SHP77 treated with DMSO at 0.1 percent for 48 hours (cell line): ENCODE measurements around the gene L1CAM.

Source experiments
- DNase-seq: peaks from one replicate; lab custom pipeline; 2025; lab: John Stamatoyannopoulos, UW

Gene L1CAM

GRCh38 chrX:153903991-153904957 is 18.3 kb upstream of the L1CAM start, which contains the start of gene AVPR2:
AVPR2 (plus strand) TSS chrX:153904673; CDS start chrX:153905146, 473 bp downstream.
- DNase-seq: no peak

GRCh38 chrX:153903238-153903980 is 17.4 kb upstream of the L1CAM start:
- DNase-seq: no peak

GRCh38 chrX:153902385-153902784 is 16.4 kb upstream of the L1CAM start:
- DNase-seq: no peak

DNA sequence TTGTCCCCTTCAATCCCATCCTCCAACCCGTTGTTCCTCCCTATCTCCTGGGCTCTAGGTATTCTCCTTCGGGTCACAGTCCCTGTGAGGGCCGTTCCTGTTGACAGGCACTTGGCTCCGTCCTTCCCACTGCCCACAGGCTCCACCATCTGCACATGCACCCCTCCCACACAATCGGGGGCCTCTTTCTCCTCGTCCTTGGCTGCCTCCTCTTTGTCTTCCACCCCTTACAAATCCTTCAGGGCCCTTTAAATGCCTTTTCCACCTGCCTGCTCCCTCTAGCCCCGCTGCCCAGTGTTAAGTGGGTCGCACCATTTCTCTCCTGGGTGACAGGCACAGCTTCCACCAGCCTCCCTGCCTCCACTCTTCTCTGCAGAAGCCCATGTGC is 15.8 kb upstream of the L1CAM start:
- DNase-seq: no peak

- no peak for DNase-seq
These were observed 15.1 kb upstream of the L1CAM start for GRCh38 chrX:153900831-153901752.

GRCh38 chrX:153897899-153898298 is 11.9 kb upstream of the L1CAM start:
- no peak for DNase-seq

GRCh38 chrX:153889123-153889522 is 3.1 kb upstream of the L1CAM start:
- no peak for DNase-seq

DNA sequence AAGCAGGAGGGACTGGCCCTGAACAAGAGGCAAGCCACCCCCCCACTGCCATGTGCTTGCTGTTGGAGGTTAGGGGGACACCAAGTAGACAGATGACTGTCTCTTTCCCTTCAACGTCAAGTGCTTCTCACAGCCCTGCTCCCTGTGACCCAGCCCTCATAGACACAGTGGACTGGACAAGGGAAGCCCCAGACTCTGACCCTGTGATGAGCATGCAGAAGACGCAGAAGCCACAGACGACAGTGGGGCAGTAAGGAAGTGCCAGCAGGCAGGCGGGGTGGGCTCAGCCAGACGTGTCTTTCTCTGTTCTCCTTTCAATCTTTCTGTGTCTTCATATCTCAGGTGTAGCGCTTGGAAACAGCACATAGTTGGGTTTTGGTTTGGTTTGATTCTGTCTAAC is 2.4 kb upstream of the L1CAM start:
- DNase-seq: no peak

DNA sequence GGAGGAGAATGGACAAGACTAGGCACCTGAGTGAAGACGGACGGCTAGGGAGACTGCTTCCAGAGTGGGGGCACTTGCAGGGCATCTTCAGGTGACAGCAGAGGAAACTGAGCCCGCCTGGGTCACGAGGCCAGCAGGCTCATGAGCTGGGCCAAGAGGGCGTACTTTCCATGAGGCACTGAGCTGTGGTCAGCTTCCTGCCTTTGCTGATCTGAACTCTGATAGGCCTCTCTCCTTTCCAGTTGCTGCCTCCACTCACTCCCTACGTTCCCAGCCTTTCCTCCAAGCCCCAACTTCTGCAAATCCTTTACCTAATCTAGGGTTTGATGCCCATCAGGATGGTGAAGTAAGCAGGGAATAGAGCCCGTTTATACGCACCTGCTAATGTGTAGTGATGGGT is 1.4 kb upstream of the L1CAM start:
- no peak for DNase-seq

DNA sequence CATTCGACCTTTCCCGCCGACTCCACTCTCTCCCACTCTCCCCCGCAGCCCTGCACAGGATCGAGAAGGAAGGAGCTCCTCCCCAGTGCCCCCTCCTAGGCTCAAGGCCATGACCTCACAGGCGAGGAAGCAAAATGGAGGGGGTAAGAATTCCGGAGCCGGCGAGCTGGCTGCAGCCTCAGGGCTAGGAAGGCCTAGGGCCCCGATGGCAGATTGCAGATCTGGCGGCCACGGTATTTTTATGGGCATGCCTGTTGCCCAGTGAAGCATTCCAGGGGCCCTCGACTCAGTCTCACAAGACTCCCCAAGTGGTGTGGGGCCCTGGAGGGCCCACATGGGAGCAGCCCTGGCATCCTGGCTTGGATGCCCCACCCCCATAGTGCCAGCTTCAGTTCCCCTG is 942 bp upstream of the L1CAM start:
- DNase-seq: no peak

DNA sequence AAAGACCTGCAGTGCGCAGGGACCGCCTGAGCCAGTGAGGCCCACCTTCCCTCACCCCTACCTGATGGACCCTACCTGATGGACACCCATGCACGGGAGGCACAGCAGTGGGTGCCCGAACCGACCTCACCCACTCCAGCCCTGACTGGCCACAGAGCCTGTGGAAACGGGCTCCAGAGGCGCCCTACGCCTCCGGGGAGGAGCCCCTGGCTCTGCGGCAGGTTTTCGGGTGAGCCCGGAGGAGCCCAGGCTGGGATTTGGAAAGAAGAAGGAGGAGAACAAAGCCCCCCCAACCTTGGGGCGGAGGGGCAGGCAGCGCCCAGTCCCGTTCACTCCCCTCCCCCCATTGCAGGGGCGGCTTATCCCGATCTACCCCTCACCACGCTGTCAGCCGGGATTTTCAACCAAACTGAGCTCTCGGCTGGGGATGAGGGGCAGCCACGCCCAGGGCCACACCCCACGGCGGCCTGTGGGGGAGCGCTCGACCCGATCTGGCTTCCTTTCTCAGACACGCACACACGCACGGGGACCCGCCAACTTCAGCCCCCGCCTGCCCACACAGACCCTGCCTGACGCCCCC is 675 bp downstream of the L1CAM start:
- DNase-seq: no peak

GRCh38 chrX:153884590-153884989 is 1.4 kb downstream of the L1CAM start:
- DNase-seq: no peak

DNA sequence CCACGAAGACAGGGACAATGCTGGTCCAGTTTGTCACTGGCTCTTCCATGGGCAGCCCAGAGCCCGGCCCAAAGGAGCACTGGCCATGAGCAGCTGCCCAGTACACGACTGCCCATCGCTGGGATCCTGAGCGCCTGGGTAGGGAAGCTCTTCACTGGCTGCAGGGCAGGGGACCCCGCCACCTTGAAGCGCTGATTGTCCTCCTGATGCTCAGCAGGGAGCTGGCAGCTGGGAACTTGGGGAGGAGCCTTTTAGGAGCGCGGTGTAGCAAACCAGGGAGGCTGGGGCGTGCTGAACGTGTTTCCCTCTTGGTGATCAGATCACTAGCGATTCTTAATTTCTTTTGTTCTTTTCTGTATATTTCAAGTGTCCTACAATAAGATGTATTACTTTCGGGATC is 1.8 kb downstream of the L1CAM start:
- DNase-seq: no peak

GRCh38 chrX:153883163-153883843 is 2.7 kb downstream of the L1CAM start:
- DNase-seq: no peak

DNA sequence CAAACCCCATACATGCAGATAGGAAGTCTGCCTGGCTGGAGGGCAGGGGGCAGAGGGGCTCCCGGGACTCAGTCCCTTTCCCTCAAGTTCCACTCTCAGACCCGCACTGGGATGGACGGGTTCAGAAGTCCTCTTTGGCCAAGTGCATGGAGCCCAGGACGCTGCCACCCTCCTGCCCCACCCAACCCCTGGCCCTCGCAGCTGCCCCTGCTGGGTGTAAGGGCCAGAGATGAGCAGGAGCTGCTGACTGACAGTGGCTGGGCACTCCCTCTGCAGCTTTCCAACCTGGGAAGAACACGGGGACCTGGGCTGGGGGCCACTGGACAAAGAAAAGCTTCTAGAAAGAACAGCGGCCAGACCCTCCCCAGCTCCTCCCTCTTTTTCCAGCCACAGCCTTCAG is 3.4 kb downstream of the L1CAM start:
- no peak for DNase-seq

DNA sequence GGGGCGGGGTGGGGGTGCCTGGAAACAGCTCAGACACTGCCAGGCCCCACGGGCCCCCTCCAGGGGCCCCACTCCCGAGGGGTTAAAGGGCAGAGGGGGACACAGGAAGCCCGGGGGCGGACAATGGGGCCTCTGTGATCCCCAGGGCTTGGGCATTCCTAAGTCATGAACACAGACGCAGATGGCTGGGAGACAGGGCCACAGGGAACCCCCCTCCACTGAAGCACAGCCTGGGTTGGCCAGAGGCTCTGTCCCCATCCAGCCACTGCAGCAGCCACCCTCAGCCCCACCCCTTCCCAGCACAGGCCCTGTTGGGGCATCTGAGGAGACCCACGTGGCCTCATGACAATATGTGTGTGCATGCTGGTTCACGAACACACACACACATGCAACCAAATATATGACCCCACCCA is 3.9 kb downstream of the L1CAM start:
- DNase-seq: no peak

GRCh38 chrX:153881281-153881680 is 4.7 kb downstream of the L1CAM start:
- DNase-seq: no peak

GRCh38 chrX:153880440-153880815 is 5.5 kb downstream of the L1CAM start:
- no peak for DNase-seq

- DNase-seq: no peak
These were observed 6.1 kb downstream of the L1CAM start for GRCh38 chrX:153879741-153880439.

DNA sequence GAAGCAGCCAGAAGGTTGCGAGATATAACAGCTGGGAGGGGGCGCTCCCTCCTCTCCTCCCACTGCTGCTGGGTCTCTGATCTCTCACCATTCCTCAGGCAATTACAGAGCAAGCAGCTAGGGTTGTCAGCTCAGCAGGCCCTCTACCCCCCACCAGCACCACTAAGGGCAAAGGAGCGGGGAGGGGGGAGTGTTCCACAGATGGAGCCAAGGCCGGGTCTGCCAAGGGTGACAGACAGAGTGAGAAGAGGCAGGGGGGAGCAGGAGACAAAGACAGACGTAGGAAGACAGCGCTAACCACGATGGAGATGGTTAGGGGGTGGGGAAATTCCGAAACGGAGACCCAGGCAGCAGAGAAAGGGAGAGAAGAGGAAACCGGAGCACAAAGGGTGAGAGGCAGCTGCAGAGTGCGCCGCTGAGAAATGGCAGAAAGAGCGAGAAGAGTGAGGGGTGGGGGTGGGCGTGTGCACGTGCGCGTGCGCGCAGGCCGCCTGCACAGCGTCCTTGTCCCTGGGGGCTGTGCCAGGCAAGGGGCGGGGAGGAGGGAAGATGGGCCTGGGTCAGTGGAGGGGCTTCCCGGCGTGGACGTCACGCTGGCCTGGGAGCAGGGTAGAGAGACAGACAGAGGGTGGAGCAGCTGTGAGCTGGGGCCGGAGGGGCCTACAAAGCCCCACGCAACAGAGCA is 6.9 kb downstream of the L1CAM start:
- DNase-seq: no peak
